HL-60/S4 treated with phorbol 12-myristate 13-acetate at 8.2 ng/mL for 4 days and 3 days (cell line): ENCODE measurements around the gene CD37.
"Not testable (repeated sequence)": the region's sequence is repeated elsewhere in the genome, so short reads cannot be mapped to it uniquely, and the experiment has no call there.

Source experiments
- in situ Hi-C: fragments of 300-500 bp; cut with MboI; formaldehyde crosslinking; loops from 2 replicates; pipeline ENCODE4 v1.15.0; 2022; ENCODE audit warnings: low sequenced_read_pairs

The CD37 gene

GRCh38 chr19:49327878-49328544 is 7.2 kb upstream of the CD37 start:
- in situ Hi-C loops, result no loop called here

DNA sequence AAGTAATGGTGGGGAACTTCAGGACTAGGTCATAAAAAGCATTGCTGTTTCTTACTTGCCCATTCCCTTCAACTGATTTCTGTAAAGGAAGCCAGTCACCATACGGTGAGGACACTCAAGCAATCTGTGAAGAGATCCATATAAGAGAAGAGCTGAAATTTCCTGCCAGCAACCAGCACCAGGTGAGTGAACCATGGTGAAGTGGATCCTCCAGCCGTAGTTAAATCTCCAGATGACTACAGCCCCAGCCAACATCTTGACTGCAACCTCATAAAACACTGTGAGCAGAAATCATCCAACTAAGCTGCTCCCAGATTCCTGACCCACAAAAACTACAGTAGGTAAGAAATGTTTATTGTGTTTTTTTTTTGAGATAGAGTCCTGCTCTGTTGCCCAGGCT is 6.5 kb upstream of the CD37 start:
- in situ Hi-C loops, result no loop called here

DNA sequence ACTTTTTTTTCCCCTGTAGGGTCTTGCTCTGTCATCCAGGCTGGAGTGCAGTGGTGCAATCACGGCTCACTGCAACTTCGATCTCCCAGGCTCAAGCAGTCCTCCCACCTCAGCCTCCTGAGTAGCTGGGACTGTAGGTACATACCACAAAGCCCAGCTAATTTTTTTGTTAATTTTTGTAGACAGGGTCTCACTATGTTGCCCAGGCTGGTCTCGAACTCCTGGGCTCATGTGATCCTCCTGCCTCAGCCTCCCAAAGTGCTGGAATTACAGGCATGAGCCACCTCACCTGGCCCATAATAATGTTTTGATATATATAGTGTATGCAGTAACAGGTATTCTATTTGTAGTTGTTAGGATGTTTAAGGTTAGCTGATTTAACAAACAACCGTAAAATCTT is 4.0 kb upstream of the CD37 start:
- in situ Hi-C loops, result not testable (repeated sequence)

GRCh38 chr19:49331616-49332055 is 3.6 kb upstream of the CD37 start:
- in situ Hi-C loops, result no loop called here

- in situ Hi-C loops, result not testable (repeated sequence)
These were observed 2.4 kb upstream of the CD37 start for GRCh38 chr19:49332691-49333417.

DNA sequence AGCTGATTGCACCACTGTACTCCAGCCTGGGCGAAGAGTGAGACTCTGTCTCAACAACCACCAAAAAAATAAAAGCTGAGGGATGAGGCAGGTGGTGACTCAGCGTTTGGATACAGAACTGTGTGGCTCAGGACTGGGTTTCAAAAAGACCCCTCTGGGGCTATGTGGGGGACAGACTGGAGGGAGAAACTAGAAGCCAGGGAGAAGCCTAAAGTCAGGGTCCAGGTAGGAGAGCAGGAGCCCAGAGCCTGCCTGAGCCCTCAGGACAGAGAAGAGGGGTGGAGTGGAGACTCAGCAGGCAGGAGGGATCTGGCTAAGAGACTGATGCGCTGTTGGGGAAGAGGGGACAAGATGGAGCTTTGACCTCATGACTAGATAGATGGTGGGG is 1.8 kb upstream of the CD37 start:
- in situ Hi-C loops, result no loop called here

- in situ Hi-C loops, result no loop called here
These were observed 1.4 kb upstream of the CD37 start for GRCh38 chr19:49333811-49334288.

- in situ Hi-C loops, result no loop called here
These were observed 727 bp downstream of the CD37 start for GRCh38 chr19:49335784-49336481.

DNA sequence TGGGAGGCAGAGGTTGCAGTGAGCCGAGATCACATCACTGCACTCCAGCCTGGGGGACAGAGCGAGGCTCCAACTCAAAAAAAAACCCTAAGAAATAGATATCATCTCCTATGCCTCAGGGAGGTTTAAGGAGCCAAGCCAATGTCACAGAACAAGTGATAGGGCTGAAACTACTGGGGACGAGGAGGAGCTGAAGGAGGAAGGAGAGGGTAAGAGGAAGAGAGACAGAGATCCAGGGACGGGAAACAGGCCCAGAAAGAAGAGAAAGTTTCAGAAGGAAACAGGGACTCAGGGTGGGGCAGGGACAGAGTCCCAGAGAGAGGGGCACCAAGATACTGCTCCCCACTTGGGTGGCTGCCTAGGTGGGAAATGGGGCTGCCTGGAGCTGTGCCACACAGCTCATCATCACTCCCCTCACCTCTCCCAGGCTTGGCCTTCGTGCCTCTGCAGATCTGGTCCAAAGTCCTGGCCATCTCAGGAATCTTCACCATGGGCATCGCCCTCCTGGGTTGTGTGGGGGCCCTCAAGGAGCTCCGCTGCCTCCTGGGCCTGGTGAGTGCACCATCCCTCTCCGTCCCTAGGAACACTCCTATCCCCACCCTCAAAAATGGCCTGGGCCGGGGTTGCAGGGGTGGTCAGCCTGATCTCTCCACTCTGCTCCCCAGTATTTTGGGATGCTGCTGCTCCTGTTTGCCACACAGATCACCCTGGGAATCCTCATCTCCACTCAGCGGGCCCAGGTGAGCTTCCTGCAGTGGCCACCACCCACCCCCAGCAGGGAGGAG is 1.5 kb downstream of the CD37 start:
- in situ Hi-C loops, result no loop called here

GRCh38 chr19:49337267-49338022 is 2.2 kb downstream of the CD37 start:
- in situ Hi-C loops, result no loop called here

GRCh38 chr19:49338023-49338677 is 2.9 kb downstream of the CD37 start:
- in situ Hi-C loops, result no loop called here

DNA sequence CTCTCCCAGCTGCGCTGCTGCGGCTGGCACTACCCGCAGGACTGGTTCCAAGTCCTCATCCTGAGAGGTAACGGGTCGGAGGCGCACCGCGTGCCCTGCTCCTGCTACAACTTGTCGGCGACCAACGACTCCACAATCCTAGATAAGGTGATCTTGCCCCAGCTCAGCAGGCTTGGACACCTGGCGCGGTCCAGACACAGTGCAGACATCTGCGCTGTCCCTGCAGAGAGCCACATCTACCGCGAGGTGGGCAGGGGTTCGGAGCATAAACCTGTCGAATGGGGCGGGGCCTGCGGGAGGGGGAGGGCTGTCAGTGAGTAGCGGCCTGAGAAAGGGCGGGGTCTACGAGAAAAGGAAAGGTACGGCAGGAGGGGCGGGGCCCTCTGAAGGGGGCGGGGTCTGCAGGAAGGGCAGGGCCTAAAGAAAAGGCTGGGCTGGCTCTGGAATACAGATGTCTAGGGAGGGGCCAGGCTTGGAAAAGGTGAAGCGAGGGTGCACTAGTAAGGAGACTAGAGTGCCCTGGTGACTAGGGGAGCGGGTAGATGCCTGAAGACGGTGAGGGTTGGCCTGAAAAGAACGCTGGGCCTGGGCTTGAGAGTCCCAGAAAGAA is 3.6 kb downstream of the CD37 start:
- in situ Hi-C loops, result no loop called here

GRCh38 chr19:49339301-49340068 is 4.3 kb downstream of the CD37 start:
- in situ Hi-C loops, result no loop called here

GRCh38 chr19:49340069-49340864 is 5.1 kb downstream of the CD37 start:
- in situ Hi-C loops, result no loop called here

DNA sequence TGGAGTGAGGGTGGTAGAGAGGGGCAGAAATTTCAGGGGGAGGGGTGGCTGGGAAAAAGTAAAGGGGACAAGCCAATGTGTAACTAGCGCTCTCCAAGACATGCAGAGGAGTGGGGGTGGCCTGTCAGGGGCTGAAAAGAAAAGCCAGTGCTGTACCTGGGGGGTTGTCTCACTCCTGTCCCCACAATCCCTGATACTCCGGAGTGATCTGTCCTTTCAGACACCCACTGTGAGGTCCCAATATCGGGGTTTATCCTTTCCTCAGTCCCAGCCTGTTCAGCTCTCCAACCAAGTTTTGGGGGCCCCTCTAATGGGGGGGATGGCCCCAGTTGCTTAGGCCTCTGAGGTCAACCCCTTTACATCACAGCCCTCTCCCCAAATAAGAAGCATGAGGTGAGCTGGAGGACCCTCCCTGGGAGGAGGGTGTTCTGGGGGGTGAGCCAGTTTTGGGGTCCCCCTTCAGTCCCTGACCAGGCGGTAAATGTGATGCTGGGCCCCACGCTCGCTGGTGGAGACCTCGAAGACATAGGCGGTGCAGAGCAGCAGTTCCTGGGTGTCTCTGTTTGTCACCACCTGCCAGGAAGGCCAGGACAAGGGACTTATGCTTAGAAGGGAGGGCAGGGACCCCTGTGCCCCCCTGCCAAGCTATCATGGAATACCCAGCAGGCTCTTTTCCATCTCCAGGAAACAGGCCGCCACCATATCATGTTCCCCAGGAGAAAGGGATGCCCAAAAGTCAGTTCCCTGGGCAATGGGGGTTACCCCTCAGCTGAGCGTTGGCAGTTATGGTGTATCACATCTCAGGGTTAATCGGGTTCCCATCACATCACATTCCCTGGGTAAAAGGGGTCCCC is 5.9 kb downstream of the CD37 start:
- in situ Hi-C loops, result no loop called here

GRCh38 chr19:49342291-49342721 is 7.1 kb downstream of the CD37 start:
- in situ Hi-C loops, result no loop called here

DNA sequence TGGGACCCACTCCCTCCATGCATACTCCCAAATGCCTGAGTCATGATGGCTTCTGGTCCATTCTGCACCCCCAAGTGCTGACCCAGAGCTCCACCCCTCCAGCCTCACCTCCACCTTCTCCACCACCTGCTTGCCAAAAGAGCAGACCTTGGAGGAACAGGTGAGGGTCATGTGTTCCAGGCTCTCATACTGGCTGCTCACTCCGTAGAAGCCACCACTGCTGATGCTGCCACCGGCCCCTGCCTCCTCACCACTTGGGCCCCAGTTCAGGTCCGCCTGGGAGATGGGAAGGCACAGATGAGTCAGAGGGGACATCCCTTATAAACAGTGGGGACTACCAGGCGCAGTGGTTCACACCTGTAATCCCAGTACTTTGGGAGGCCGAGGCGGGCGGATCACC is 7.9 kb downstream of the CD37 start:
- in situ Hi-C loops, result no loop called here
